COLO668 (cell line): Measurements from ENCODE around the gene ZNF26.
A peak's percentile ranks its signal among the peaks of the same experiment; 100 is the strongest.
"Not testable (repeated sequence)": the region's sequence is repeated elsewhere in the genome, so short reads cannot be mapped to it uniquely, and the experiment has no call there.

Experiments
- DNase-seq: peaks from one replicate; lab custom pipeline; 2025; ENCODE audit not compliant: unreplicated experiment; lab: John Stamatoyannopoulos, UW

Gene ZNF26

GRCh38 chr12:132955094-132956010 lies 30.8 kb upstream of the ZNF26 start:
- peak; percentile 38 for DNase-seq

GRCh38 chr12:132956011-132956788 lies 30.0 kb upstream of the ZNF26 start, which contains the start of gene ZNF605:
TSS of gene ZNF605 (minus strand) at chr12:132956306. CDS start at chr12:132945635, 10,671 bp downstream.
- DNase-seq, result peak; percentile 82

- not testable (repeated sequence) for DNase-seq
Observed at GRCh38 chr12:132961790-132962189, 24.4 kb upstream of the ZNF26 start.

GRCh38 chr12:132963947-132964346 lies 22.2 kb upstream of the ZNF26 start:
- peak; percentile 3 for DNase-seq

- DNase-seq, result no peak
Observed at GRCh38 chr12:132965796-132966195, 20.4 kb upstream of the ZNF26 start.

- no peak for DNase-seq
Observed at GRCh38 chr12:132966676-132967415, 19.3 kb upstream of the ZNF26 start.

- DNase-seq, result no peak
Observed at GRCh38 chr12:132967736-132968135, 18.4 kb upstream of the ZNF26 start.

- DNase-seq, result no peak
Observed at GRCh38 chr12:132972374-132972773, 13.8 kb upstream of the ZNF26 start.

- DNase-seq, result not testable (repeated sequence)
Observed at GRCh38 chr12:132976870-132977269, 9.3 kb upstream of the ZNF26 start.

GRCh38 chr12:132986885-132987225 lies 688 bp downstream of the ZNF26 start:
- peak; percentile 27 for DNase-seq

- DNase-seq, result no peak
Observed at GRCh38 chr12:132998741-132999140, 12.6 kb downstream of the ZNF26 start.

GRCh38 chr12:133010657-133011297 lies 24.6 kb downstream of the ZNF26 start:
- DNase-seq, result no peak

GRCh38 chr12:133023566-133023965 lies 37.4 kb downstream of the ZNF26 start:
- DNase-seq, result no peak

- DNase-seq, result no peak
Observed at GRCh38 chr12:133026996-133027395, 40.8 kb downstream of the ZNF26 start.

GRCh38 chr12:133037207-133038005 lies 51.2 kb downstream of the ZNF26 start, which contains the start of gene ZNF84:
TSS of gene ZNF84 (plus strand) at chr12:133037509. CDS start at chr12:133041468, 3,959 bp downstream.
- peak; percentile 97 for DNase-seq

GRCh38 chr12:133038118-133038709 lies 52.0 kb downstream of the ZNF26 start:
- no peak for DNase-seq

- no peak for DNase-seq
Observed at GRCh38 chr12:133046698-133047097, 60.5 kb downstream of the ZNF26 start.

- no peak for DNase-seq
Observed at GRCh38 chr12:133057446-133057845, 71.3 kb downstream of the ZNF26 start.
